Peyer's patch (tissue), 4 donors: Measurements from ENCODE around the gene CSH1. TPM values are rescaled to one million over a fixed set of nuclear protein-coding genes. Genes with fewer than 3 reads are reported as not detected.
"Not testable (repeated sequence)": the region's sequence is repeated elsewhere in the genome, so short reads cannot be mapped to it uniquely, and the experiment has no call there.

Experiments
- DNase-seq, 3 donors: peaks; one replicate each; pipeline ENCODE4 v3.0.0-alpha.2; 2017 to 2019
- H3K27ac ChIP-seq, 4 donors: fragments of 200-600 bp; sonication (generic); one replicate each; pipeline ENCODE4 v1.5.1; 2016 to 2019
- H3K27me3 ChIP-seq, 2 donors: fragments of 200-600 bp; sonication (generic); one replicate each; pipeline ENCODE4 v1.5.1; 2019
- H3K36me3 ChIP-seq, 3 donors: fragments of 200-600 bp; sonication (generic); one replicate each; pipeline ENCODE4 v1.5.1; 2016 to 2019
- H3K4me1 ChIP-seq, 4 donors: fragments of 200-600 bp; sonication (generic); one replicate each; pipeline ENCODE4 v1.5.1; 2016 to 2019
- H3K4me3 ChIP-seq, 4 donors: fragments of 200-600 bp; sonication (generic); 1 replicate in 3 of 4; 2 replicates in 1 of 4; pipeline ENCODE4 v1.5.1; 2016 to 2019; ENCODE audit warnings: mild to moderate bottlenecking in 1 of 4
- H3K9me3 ChIP-seq, 4 donors: fragments of 200-600 bp; sonication (generic); one replicate each; pipeline ENCODE4 v1.5.1; 2016 to 2019; ENCODE audit warnings: mild to moderate bottlenecking in 1 of 4
- POLR2A ChIP-seq, 2 donors: fragments of 450-650 bp; IDR thresholded peaks; one replicate each; pipeline ENCODE4 v1.5.1; 2017; ENCODE audit warnings: antibody characterized with exemption in 2 of 2, mild to moderate bottlenecking in 2 of 2, moderate library complexity in 2 of 2
- total RNA-seq, 4 donors: library from RNA; depleted of rRNA; stranded (reverse); fragments of >200 nt; gene quantifications; one replicate each; pipeline ENCODE4 v1.1.0, GENCODE V29; 2016
- TF ChIP-seq, protein P1 (sequence below), 6 experiments: fragments of 450-650 bp in 4 of 6; fragments of 200-600 bp in 2 of 6; sonication (generic) in 1 of 6; IDR thresholded peaks; one replicate each; pipeline ENCODE4 v1.5.1; 2017 to 2019; ENCODE audit warnings: antibody characterized with exemption in 6 of 6, mild to moderate bottlenecking in 3 of 6, moderate library complexity in 1 of 6

Gene CSH1
- not detected for total RNA-seq

DNA sequence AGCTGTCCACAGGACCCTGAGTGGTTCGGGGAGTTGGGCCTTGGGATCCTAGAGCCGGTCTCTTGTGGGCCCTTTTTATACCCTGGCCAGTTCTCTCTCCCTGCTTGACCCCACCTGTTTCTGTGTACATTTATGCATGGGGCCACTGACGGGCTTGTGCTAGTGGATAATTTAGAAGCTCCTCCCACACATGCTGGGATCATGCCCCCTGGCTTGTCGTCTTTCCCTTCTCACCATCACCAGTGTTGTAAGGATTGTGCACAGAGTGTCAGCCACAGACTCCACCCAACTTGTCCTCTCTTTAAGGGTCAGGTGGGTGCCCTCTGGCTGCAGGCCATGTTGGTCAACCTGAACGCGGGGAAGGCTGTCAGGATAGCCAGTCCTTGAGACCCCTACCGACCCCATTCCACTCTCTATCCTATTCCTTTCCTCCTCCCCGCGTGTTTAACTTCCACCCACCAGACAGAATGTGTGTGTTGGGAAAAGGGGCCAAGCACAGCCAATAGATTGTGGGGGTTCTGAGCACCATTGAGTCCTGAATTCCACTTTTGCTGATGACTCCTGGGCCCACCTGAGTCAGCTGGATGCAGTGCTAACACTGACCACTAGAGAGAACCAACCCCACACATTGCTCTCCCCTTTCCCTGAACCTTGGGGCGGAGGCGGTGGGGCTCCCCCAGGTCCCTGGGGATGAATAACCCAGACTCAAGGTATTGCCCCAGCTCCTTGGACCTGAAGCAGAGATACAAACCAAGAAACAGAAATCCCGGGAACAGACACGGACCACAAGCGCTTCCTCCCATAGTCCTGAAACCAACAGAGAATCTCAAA, at the start of gene CSH1:
CSH1 (minus strand) TSS at position 51 of the 831 bp plus-strand sequence. CDS start 63 bp downstream, outside the sequence.
- not testable (repeated sequence) for H3K27me3 ChIP-seq, H3K36me3 ChIP-seq, H3K4me1 ChIP-seq, H3K9me3 ChIP-seq, H3K4me3 ChIP-seq, DNase-seq, H3K27ac ChIP-seq

DNA sequence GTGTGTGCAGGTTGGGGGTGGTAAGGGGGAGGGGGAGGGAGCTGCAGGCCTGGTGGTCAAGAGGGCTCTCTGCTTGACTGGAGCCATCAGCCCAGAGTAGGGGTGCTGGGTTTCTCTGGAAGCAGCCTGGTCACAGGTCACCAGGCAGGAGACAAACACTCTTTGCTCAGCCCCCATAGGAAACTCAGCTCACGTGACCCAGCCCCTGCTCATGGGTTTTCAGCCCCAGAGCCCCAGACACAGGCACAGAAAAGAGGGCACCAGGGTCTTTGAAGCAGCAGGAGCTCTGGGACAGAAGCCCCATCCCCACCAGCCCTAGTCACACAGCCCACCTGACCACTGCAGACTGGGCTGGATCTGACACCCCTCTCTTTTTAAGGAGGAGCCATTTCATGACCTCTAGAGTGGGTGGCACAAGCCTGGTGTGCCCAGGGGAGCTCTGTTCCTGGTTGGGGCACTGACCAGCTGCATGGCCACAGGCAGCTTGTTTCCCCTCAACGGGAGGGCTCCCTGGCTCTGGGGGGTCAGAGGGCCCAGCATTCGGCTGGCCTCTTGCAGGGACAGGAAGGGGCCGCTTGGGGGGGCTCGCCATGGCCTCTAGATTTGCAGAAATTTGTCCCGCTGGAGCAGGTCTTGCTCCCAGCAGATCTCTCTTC, 49.5 kb upstream of the CSH1 start:
- H3K27ac ChIP-seq: peak overlapping the region in 2 of 4 donors; percentile 50 to 73
- H3K27me3 ChIP-seq: no peaks in the 10 kb centered on the region
- H3K4me1 ChIP-seq: peaks cover 0 to 23% (median 3%) of the 10 kb centered on the region in 4 donors
- H3K9me3 ChIP-seq: no peaks in the 10 kb centered on the region
- H3K4me3 ChIP-seq: peak overlapping the region in 1 of 4 donors; percentile 4
- DNase-seq: peak in 2 of 3 donors; percentile 85 to 91
- no peak for TF ChIP-seq POLR2A (IDR thresholded peaks at IDR 0.05)
- TF ChIP-seq, protein P1, sequence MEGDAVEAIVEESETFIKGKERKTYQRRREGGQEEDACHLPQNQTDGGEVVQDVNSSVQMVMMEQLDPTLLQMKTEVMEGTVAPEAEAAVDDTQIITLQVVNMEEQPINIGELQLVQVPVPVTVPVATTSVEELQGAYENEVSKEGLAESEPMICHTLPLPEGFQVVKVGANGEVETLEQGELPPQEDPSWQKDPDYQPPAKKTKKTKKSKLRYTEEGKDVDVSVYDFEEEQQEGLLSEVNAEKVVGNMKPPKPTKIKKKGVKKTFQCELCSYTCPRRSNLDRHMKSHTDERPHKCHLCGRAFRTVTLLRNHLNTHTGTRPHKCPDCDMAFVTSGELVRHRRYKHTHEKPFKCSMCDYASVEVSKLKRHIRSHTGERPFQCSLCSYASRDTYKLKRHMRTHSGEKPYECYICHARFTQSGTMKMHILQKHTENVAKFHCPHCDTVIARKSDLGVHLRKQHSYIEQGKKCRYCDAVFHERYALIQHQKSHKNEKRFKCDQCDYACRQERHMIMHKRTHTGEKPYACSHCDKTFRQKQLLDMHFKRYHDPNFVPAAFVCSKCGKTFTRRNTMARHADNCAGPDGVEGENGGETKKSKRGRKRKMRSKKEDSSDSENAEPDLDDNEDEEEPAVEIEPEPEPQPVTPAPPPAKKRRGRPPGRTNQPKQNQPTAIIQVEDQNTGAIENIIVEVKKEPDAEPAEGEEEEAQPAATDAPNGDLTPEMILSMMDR (IDR thresholded peaks at IDR 0.05): no peak
- H3K36me3 ChIP-seq: no peaks in the 10 kb centered on the region

DNA sequence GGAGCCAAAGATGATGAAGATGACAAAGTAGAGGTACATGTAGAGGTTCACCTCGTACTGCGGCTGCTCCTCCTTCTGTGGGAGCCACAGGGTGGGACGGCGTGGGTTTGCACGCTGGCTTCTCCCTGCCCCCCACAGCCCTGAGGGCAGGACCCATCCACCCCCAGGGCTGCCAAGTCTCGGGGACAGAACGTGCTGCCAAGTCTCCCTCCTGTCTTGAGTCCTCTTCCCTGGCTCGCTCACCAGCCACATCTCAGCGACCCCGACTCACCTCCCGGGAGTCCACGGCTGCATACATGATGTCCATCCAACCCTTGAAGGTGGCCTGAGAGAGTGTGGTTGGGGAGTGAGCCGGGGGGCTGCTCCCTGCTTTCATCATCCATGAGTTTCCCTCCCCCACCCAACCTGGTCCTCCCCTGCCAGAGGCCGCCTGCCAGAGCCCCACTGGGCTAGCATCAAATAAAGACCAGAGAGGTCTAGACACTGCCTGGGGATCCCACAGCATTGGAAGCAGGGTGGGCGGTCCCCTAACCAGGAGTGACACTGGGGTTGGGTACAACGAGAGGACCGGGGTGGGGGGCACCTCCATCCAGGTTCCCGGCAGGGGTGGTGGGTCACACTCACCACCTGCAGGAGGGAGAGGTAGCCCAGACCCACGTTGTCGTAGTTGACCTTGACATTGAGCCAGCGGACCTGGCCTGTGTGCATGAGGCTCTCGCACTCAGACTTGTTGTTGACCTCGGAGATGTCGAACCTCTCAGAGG, 48.5 kb upstream of the CSH1 start:
- TF ChIP-seq, protein P1 (IDR thresholded peaks at IDR 0.05): no peak
- TF ChIP-seq POLR2A (IDR thresholded peaks at IDR 0.05): no peak
- Histone ChIP-seq H3K4me3 (no peak overlapping the region), H3K4me1 (peaks cover 0 to 23% (median 3%) of the 10 kb centered on the region in 4 donors), H3K27me3 (no peaks in the 10 kb centered on the region), H3K27ac (peak overlapping the region in 1 of 4 donors; percentile 73), H3K36me3 (no peaks in the 10 kb centered on the region), H3K9me3 (no peaks in the 10 kb centered on the region)
- no peak for DNase-seq

DNA sequence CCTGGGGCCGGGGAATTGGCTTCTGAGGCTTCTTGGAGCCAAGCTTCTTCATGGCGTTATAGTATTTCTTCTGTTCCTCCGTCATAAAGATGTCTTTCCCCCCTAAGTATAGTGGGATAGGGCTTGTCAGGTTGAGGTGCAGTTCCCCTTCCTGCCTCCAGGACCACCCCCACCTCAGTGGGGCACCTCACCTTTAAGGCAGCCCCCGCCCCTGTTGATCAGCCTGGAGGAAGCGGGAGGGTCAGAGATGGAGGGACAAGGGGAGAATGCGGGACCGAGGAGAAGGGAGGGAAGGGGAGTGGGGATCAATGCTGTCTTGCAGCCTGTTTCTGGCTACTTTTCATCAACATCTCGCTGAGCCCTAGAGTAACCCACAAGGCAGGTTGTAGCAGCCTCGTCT, 47.4 kb upstream of the CSH1 start:
- Histone ChIP-seq H3K9me3 (no peaks in the 10 kb centered on the region), H3K27ac (no peak overlapping the region), H3K36me3 (no peaks in the 10 kb centered on the region), H3K27me3 (no peaks in the 10 kb centered on the region), H3K4me1 (peaks cover 0 to 23% (median 3%) of the 10 kb centered on the region in 4 donors), H3K4me3 (no peak overlapping the region)
- no peak for TF ChIP-seq POLR2A (IDR thresholded peaks at IDR 0.05)
- TF ChIP-seq, protein P1 (IDR thresholded peaks at IDR 0.05): no peak
- no peak for DNase-seq

DNA sequence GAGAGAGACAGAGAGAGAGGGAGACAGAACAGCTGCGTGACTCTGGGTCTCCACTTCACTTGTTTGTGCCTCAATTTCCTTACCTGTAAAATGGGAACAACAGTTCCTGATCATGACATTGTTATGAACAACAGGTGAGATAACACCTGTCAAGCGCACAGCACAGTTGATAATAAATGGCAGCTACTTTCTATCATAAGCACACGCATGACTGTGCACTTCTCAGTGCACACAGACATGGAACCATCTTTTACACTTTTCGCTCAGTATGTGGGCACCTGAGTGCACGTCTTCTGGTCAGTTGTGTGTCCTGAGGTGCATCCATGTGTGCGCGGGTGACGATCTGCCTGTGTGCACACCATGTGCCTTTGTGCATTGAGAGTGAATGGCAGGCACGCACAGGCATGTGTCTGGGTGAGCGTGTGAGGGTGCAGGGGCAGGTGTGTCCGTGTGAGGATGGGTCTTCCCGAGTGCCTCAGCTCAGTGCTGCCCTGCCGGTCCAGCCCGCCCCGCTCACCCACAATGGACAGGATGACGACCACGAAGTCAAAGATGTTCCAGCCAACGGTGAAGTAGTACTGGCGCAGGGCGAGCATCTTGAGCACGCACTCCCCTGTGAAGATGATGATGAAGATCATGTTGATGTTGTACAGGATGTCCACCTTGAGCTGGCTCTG, 46.1 kb upstream of the CSH1 start:
- Histone ChIP-seq H3K4me1 (peaks cover 0 to 23% (median 3%) of the 10 kb centered on the region in 4 donors), H3K27ac (no peak overlapping the region), H3K9me3 (no peaks in the 10 kb centered on the region), H3K27me3 (no peaks in the 10 kb centered on the region), H3K4me3 (no peak overlapping the region), H3K36me3 (no peaks in the 10 kb centered on the region)
- no peak for DNase-seq
- TF ChIP-seq, protein P1 (IDR thresholded peaks at IDR 0.05): no peak
- TF ChIP-seq POLR2A (IDR thresholded peaks at IDR 0.05): no peak
